ENCODE measurements around the gene ASB18.

GRCh38 chr2:236215196-236215595 lies 49.0 kb downstream of the ASB18 start:
- TF ChIP-seq TAF1 (IDR thresholded peaks at IDR 0.05; ENCODE audit: borderline replicate concordance, insufficient read depth, low read length): no peak
- no peak for TF ChIP-seq POLR2AphosphoS5 (IDR thresholded peaks at IDR 0.05; ENCODE audit: low read depth, low read length)
